ENCODE measurements around the gene NT5C1B. TPM values are rescaled to one million over a fixed set of nuclear protein-coding genes. Genes with fewer than 3 reads are reported as not detected.

The NT5C1B gene
- polyA plus RNA-seq, 2 of the 4 experiments (the other 2 are of a cell fraction): not detected

GRCh38 chr2:18600255-18600613 is 10.9 kb upstream of the NT5C1B start:
- no peak overlapping the region for H3K27ac ChIP-seq
- WGBS (ENCODE audit: missing lambda C conversion rate): 28% methylated on average over 2 of the region's 2 CpGs
- no peak for ATAC-seq
- POLR2A ChIA-PET: no interaction called here
- no peak for FAIRE-seq
- no peaks in the 10 kb centered on the region for H3K4me1 ChIP-seq
- H3K4me2 ChIP-seq: no peak overlapping the region
- no peak for DNase-seq (ENCODE audit: low read depth in 1 of 2, low spot score in 1 of 2)
- CTCF ChIA-PET: no interaction called here
- no peak for TF ChIP-seq RCOR1 (IDR thresholded peaks at IDR 0.05; ENCODE audit: low read depth, low read length)
- no peak for TF ChIP-seq MAX (IDR thresholded peaks at IDR 0.05)
- H3K4me3 ChIP-seq: no peak overlapping the region
- no peaks in the 10 kb centered on the region for H3K9me3 ChIP-seq

- TF ChIP-seq CEBPB (IDR thresholded peaks at IDR 0.05): no peak
- TF ChIP-seq EHF (CRISPR knock-in tag; IDR thresholded peaks at IDR 0.05): no peak
- TF ChIP-seq RFX5 (IDR thresholded peaks at IDR 0.05): no peak
- no peak for TF ChIP-seq JUN (IDR thresholded peaks at IDR 0.05)
- no peak for FAIRE-seq
- no peak overlapping the region for H3K4me2 ChIP-seq
- H3K27ac ChIP-seq: no peak overlapping the region
- 22% methylated on average over 2 of the region's 2 CpGs for WGBS (ENCODE audit: missing lambda C conversion rate)
- POLR2A ChIA-PET: no interaction called here
- no peaks in the 10 kb centered on the region for H3K4me1 ChIP-seq
- no peak for ATAC-seq
- H3K9me3 ChIP-seq: no peaks in the 10 kb centered on the region
- CTCF ChIA-PET: interaction anchor here (1.3 kb wide), 1 partner anchor 10 kb away, joined by 3 read pairs; no protein-coding TSS in a partner anchor
- no peak overlapping the region for H3K4me3 ChIP-seq
- DNase-seq (ENCODE audit: low read depth in 1 of 2, low spot score in 1 of 2): no peak
These were observed 10.3 kb upstream of the NT5C1B start for GRCh38 chr2:18599509-18600254.

- no peak overlapping the region for H3K4me3 ChIP-seq
- no peaks in the 10 kb centered on the region for H3K4me1 ChIP-seq
- CTCF ChIA-PET: interaction anchor here (1.3 kb wide), 1 partner anchor 11 kb away, joined by 3 read pairs; no protein-coding TSS in a partner anchor
- no peaks in the 10 kb centered on the region for H3K9me3 ChIP-seq
- H3K4me2 ChIP-seq: no peak overlapping the region
- FAIRE-seq (no peak), ATAC-seq (no peak), DNase-seq (ENCODE audit: low read depth in 1 of 2, low spot score in 1 of 2) (no peak)
- 29% methylated on average over 6 of the region's 6 CpGs for WGBS (ENCODE audit: missing lambda C conversion rate)
- no peak for TF ChIP-seq CHD4 (IDR thresholded peaks at IDR 0.05; ENCODE audit: borderline replicate concordance)
- TF ChIP-seq ESRRA (IDR thresholded peaks at IDR 0.05; ENCODE audit: borderline replicate concordance, low read length): no peak
- POLR2A ChIA-PET: no interaction called here
- H3K27ac ChIP-seq: no peak overlapping the region
These were observed 9.6 kb upstream of the NT5C1B start for GRCh38 chr2:18598848-18599484.

- FAIRE-seq (no peak), DNase-seq (ENCODE audit: low read depth in 1 of 2, low spot score in 1 of 2) (no peak), ATAC-seq (no peak)
- no peak overlapping the region for H3K4me2 ChIP-seq
- 42% methylated on average over 5 of the region's 5 CpGs for WGBS (ENCODE audit: missing lambda C conversion rate)
- H3K4me3 ChIP-seq: no peak overlapping the region
- TF ChIP-seq KDM1A (IDR thresholded peaks at IDR 0.05; ENCODE audit: low read depth) (no peak), MYC (IDR thresholded peaks at IDR 0.05; ENCODE audit: borderline replicate concordance, low read length) (no peak), TP53 (CRISPR knock-in tag; IDR thresholded peaks at IDR 0.05) (no peak), NR3C1 (IDR thresholded peaks at IDR 0.05) (no peak), JUNB (IDR thresholded peaks at IDR 0.05) (no peak), RFX5 (IDR thresholded peaks at IDR 0.05) (no peak), REST (IDR thresholded peaks at IDR 0.05) (no peak), CHD4 (IDR thresholded peaks at IDR 0.05; ENCODE audit: borderline replicate concordance) (no peak), BHLHE40 (IDR thresholded peaks at IDR 0.05; ENCODE audit: low read depth, low read length) (no peak), CBX8 (IDR thresholded peaks at IDR 0.05) (no peak), HES2 (IDR thresholded peaks at IDR 0.05) (no peak), FOXS1 (CRISPR knock-in tag; IDR thresholded peaks at IDR 0.05) (no peak), POLR2A (IDR thresholded peaks at IDR 0.05; ENCODE audit: low read length) (no peak), FOSB (CRISPR knock-in tag; IDR thresholded peaks at IDR 0.05) (no peak), RCOR1 (IDR thresholded peaks at IDR 0.05; ENCODE audit: low read depth, low read length) (no peak)
- H3K4me1 ChIP-seq: no peaks in the 10 kb centered on the region
- no peak overlapping the region for H3K27ac ChIP-seq
- no peaks in the 10 kb centered on the region for H3K9me3 ChIP-seq
- POLR2A ChIA-PET: no interaction called here
- CTCF ChIA-PET: no interaction called here
These were observed 8.2 kb upstream of the NT5C1B start for GRCh38 chr2:18597618-18598017.

Data from A549 (cell line).